ENCODE data around the gene TNS1. TPM values are rescaled to one million over a fixed set of nuclear protein-coding genes. Genes with fewer than 3 reads are reported as not detected.

Gene TNS1
- polyA plus RNA-seq, 1 of the 3 experiments (the other 2 are of a cell fraction) = 12.1 TPM

- DNase-seq = no peak
- POLR2A ChIA-PET = no interaction called here
- Histone ChIP-seq H3K9me3 (no peaks in the 10 kb centered on the region), H3F3A (replicated peaks; ENCODE audit: insufficient read depth) (peaks cover 15% of the 10 kb centered on the region), H3K27ac (ENCODE audit: low read depth in 2 of 2, low read length in 1 of 2) (no peak overlapping the region; a peak in 1 of 4 replicates), H3K4me3 (ENCODE audit: low read depth in 2 of 2, low read length in 1 of 2) (no peak overlapping the region), H3K9ac (no peak overlapping the region), H2AFZ (ENCODE audit: low read depth) (no peak overlapping the region), H3K4me1 (ENCODE audit: control insufficient read depth in 1 of 2, insufficient read depth in 2 of 2, low read depth in 1 of 2, low read length in 1 of 2) (peaks cover 0 to 3% of the 10 kb centered on the region in 2 experiments; a peak in 1 of 4 replicates), H3K9me2 (no peaks in the 10 kb centered on the region), H3K27me3 (ENCODE audit: insufficient read depth) (no peaks in the 10 kb centered on the region), H3K79me2 (ENCODE audit: insufficient read depth) (peaks cover 50% of the 10 kb centered on the region), H4K20me1 (ENCODE audit: insufficient read depth) (peaks cover 67% of the 10 kb centered on the region), H3K36me3 (replicated peaks in 1 of 2; ENCODE audit: control insufficient read depth in 1 of 2, insufficient read depth in 2 of 2, low read length in 1 of 2) (peaks cover 20 to 22% of the 10 kb centered on the region in 2 experiments), H3K4me2 (no peak overlapping the region)
- CTCF ChIA-PET = interaction anchor here (0.6 to 3.7 kb wide), 8 partner anchors 9 to 187 kb away, joined by 3 to 21 read pairs (median 5); no protein-coding TSS in a partner anchor
- no peak for TF ChIP-seq NRF1 (IDR thresholded peaks at IDR 0.05; ENCODE audit: low read depth, low read length)
- no peak for TF ChIP-seq SIN3A (IDR thresholded peaks at IDR 0.05; ENCODE audit: borderline replicate concordance, low read depth, low read length)
- TF ChIP-seq, protein P1, sequence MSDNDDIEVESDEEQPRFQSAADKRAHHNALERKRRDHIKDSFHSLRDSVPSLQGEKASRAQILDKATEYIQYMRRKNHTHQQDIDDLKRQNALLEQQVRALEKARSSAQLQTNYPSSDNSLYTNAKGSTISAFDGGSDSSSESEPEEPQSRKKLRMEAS (IDR thresholded peaks at IDR 0.05; ENCODE audit: low read depth) = no peak
- WGBS (ENCODE audit: low lambda C conversion rate) = 71% methylated on average over 1 of the region's 1 CpG
Measured at GRCh38 chr2:217972490-217972889, 30.3 kb downstream of the TNS1 start.

- Histone ChIP-seq H3K36me3 (replicated peaks in 1 of 2; ENCODE audit: control insufficient read depth in 1 of 2, insufficient read depth in 2 of 2, low read length in 1 of 2) (peaks cover 17 to 24% of the 10 kb centered on the region in 2 experiments), H3K9me3 (no peaks in the 10 kb centered on the region), H3K27ac (ENCODE audit: low read depth in 2 of 2, low read length in 1 of 2) (no peak overlapping the region; a peak in 1 of 4 replicates), H3K9me2 (no peaks in the 10 kb centered on the region), H3F3A (replicated peaks; ENCODE audit: insufficient read depth) (peaks cover 15% of the 10 kb centered on the region), H3K79me2 (ENCODE audit: insufficient read depth) (peaks cover 52% of the 10 kb centered on the region), H3K27me3 (ENCODE audit: insufficient read depth) (no peaks in the 10 kb centered on the region), H4K20me1 (ENCODE audit: insufficient read depth) (peaks cover 66% of the 10 kb centered on the region), H3K9ac (no peak overlapping the region), H3K4me3 (ENCODE audit: low read depth in 2 of 2, low read length in 1 of 2) (no peak overlapping the region), H3K4me1 (ENCODE audit: control insufficient read depth in 1 of 2, insufficient read depth in 2 of 2, low read depth in 1 of 2, low read length in 1 of 2) (peaks cover 0 to 3% of the 10 kb centered on the region in 2 experiments; a peak in 1 of 4 replicates), H2AFZ (ENCODE audit: low read depth) (no peak overlapping the region), H3K4me2 (no peak overlapping the region)
- DNase-seq = no peak
- TF ChIP-seq CTCF (IDR thresholded peaks at IDR 0.05) = no peak
- TF ChIP-seq ZBTB33 (IDR thresholded peaks at IDR 0.05; ENCODE audit: borderline replicate concordance, low read depth) = no peak
- TF ChIP-seq EZH2phosphoT487 (IDR thresholded peaks at IDR 0.05; ENCODE audit: borderline replicate concordance, low read depth) = no peak
- TF ChIP-seq GATA2 (CRISPR knock-in tag; IDR thresholded peaks at IDR 0.05) = no peak
- TF ChIP-seq CHD2 (IDR thresholded peaks at IDR 0.05; ENCODE audit: low read length, partially characterized antibody) = no peak
- TF ChIP-seq NFIC (IDR thresholded peaks at IDR 0.05; ENCODE audit: borderline replicate concordance) = no peak
- no peak for TF ChIP-seq TCF12 (IDR thresholded peaks at IDR 0.05)
- TF ChIP-seq, protein P1 (IDR thresholded peaks at IDR 0.05; ENCODE audit: low read depth) = no peak
- TF ChIP-seq FOSL2 (IDR thresholded peaks at IDR 0.05; ENCODE audit: borderline replicate concordance, low read depth) = no peak
- TF ChIP-seq NRF1 (IDR thresholded peaks at IDR 0.05; ENCODE audit: low read depth, low read length) = no peak
- TF ChIP-seq EP300 (IDR thresholded peaks at IDR 0.05; ENCODE audit: borderline replicate concordance in 1 of 2, low read depth in 1 of 2, low read length in 1 of 2) = no peak
- no peak for TF ChIP-seq RFX5 (IDR thresholded peaks at IDR 0.05; ENCODE audit: low read length)
- no peak for TF ChIP-seq YY1 (IDR thresholded peaks at IDR 0.05; ENCODE audit: low read depth)
- no peak for TF ChIP-seq RXRA (IDR thresholded peaks at IDR 0.05; ENCODE audit: borderline replicate concordance, low read depth)
- TF ChIP-seq RAD21 (IDR thresholded peaks at IDR 0.05; ENCODE audit: low read length) = no peak
- ChIA-PET POLR2A (no interaction called here), CTCF (interaction anchor here (0.6 to 3.7 kb wide), 10 partner anchors 9 to 187 kb away, joined by 3 to 21 read pairs (median 4); no protein-coding TSS in a partner anchor)
- WGBS (ENCODE audit: low lambda C conversion rate) = 75% methylated on average over 1 of the region's 1 CpG
Measured at GRCh38 chr2:217972037-217972436, 30.8 kb downstream of the TNS1 start.
